ENCODE measurements around the gene OTOP1.

- no peak for TF ChIP-seq POLR2A (IDR thresholded peaks at IDR 0.05)
- TF ChIP-seq CTCF (IDR thresholded peaks at IDR 0.05), result no peak
Measured at GRCh38 chr4:4254199-4254598, 27.5 kb upstream of the OTOP1 start.
